ENCODE measurements around the gene TRIL. TPM values are rescaled to one million over a fixed set of nuclear protein-coding genes. Genes with fewer than 3 reads are reported as not detected.
A peak's percentile ranks its signal among the peaks of the same experiment; 100 is the strongest.

Gene TRIL
- total RNA-seq, 1 donor from 2014 or later = 0.75 TPM

DNA sequence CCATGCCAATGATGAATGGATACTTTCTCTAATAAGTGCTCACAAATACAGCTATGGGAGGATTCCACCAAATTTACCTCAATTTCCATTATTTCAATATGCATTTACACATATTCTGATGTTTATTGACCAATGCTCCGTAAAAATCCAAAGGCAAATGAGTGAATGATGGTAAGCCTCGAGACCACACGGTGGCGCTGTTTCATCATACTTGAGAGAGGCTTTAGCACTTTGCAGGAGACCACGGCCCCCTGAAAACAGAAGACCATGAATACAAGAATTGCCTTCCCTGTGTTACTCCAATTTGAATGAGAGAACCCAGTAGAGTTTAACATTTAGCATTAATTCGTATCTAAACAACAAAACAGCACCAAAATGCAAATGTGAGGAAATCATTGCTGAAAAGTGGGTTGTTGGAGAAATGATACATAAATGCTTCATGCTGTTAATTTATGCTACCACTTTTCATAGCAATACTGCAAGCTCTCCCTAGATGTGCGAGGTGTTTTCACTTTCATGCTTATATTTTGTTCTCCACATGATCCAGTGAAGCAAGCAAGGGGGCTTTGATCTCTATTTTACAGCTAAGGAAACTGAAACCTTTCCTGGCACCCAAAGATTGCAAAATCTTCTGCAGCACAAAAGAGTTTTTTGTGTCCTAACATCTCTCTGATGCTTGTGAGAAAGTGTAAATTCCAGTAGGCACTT lies 35.4 kb downstream of the TRIL start:
- H3K27me3 ChIP-seq (ENCODE audit: control insufficient read depth, insufficient read depth, low read length) = no peaks in the 10 kb centered on the region
- TF ChIP-seq, protein P1, sequence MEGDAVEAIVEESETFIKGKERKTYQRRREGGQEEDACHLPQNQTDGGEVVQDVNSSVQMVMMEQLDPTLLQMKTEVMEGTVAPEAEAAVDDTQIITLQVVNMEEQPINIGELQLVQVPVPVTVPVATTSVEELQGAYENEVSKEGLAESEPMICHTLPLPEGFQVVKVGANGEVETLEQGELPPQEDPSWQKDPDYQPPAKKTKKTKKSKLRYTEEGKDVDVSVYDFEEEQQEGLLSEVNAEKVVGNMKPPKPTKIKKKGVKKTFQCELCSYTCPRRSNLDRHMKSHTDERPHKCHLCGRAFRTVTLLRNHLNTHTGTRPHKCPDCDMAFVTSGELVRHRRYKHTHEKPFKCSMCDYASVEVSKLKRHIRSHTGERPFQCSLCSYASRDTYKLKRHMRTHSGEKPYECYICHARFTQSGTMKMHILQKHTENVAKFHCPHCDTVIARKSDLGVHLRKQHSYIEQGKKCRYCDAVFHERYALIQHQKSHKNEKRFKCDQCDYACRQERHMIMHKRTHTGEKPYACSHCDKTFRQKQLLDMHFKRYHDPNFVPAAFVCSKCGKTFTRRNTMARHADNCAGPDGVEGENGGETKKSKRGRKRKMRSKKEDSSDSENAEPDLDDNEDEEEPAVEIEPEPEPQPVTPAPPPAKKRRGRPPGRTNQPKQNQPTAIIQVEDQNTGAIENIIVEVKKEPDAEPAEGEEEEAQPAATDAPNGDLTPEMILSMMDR (IDR thresholded peaks at IDR 0.05; ENCODE audit: insufficient read depth, low read length, poor library complexity, severe bottlenecking) = peak; percentile 68

DNA sequence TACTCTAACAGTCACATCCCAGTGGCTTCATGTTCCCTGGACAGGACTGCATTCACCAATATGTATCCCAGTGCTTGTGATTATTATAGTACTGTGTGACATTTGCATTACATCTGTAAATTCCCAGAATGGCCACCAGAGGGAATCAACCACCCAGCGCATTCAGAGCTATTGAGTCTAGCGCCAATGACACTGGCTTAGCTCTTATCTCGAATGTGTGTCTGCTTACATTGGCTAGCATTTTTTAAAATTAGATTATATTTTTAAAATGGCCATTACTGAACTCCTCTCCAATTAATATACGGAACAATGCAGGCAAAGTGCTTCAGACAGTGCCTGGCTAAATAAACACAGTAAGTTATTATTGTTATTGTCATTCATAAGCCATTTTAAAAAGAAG lies 36.3 kb downstream of the TRIL start:
- H3K4me3 ChIP-seq (ENCODE audit: low read depth, low read length) = no peak overlapping the region
- DNase-seq (ENCODE audit: low read depth) = peak; percentile 21
- no peaks in the 10 kb centered on the region for H3K27me3 ChIP-seq (ENCODE audit: control insufficient read depth, insufficient read depth, low read length)
- no peaks in the 10 kb centered on the region for H3K36me3 ChIP-seq (ENCODE audit: control insufficient read depth, insufficient read depth, low read length)
- TF ChIP-seq, protein P1 (IDR thresholded peaks at IDR 0.05; ENCODE audit: insufficient read depth, low read length, poor library complexity, severe bottlenecking) = peak; percentile 79

More for the DNA sequence above, 35.4 kb downstream of the TRIL start:
- Histone ChIP-seq H3K4me3 (ENCODE audit: low read depth, low read length) (no peak overlapping the region), H3K36me3 (ENCODE audit: control insufficient read depth, insufficient read depth, low read length) (no peaks in the 10 kb centered on the region)
- DNase-seq (ENCODE audit: low read depth) = peak; percentile 34

DNA sequence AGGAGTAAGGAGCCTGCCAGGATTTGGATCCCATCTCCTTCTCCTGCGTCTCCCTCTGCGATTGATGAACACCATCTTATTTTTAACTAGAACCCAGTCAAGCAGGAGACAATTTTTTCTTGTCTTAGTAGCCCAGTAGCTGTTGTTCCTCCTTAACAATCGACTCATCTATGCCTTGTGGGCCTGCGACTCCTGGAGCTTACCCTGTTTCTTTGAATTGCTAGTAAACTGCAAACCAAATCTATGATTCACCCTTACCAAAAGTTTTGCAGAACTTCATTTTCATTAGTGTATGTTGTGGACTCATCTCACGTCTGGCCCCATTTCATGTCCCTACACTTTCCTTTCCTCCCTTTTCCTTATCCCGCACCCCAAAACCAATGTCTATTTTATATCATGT lies 37.7 kb downstream of the TRIL start:
- no peak for DNase-seq (ENCODE audit: low read depth)

DNA sequence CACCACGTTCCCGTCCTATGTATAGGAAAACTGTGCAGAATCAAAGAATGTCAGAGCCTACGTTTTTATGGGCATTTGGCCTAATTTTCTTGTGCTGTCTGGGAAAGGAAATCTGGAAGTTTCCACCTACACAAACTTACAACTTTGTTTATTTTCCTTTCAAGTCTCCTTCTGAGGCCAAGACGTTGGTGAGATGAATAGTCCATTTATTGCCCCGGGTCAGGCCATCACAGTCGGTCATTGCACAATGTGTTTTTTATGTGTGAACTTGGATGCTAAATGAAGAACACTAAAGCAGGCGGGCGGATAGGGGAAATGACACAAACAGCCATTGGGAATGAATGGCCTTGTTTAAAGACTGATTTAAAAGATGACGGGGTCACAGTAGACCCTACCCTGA lies 38.6 kb downstream of the TRIL start:
- Histone ChIP-seq H3K4me3 (ENCODE audit: low read depth, low read length) (no peak overlapping the region), H3K27me3 (ENCODE audit: control insufficient read depth, insufficient read depth, low read length) (no peaks in the 10 kb centered on the region), H3K36me3 (ENCODE audit: control insufficient read depth, insufficient read depth, low read length) (no peaks in the 10 kb centered on the region)
- no peak for DNase-seq (ENCODE audit: low read depth)
- TF ChIP-seq, protein P1 (IDR thresholded peaks at IDR 0.05; ENCODE audit: insufficient read depth, low read length, poor library complexity, severe bottlenecking) = no peak

More for the DNA sequence above, 37.7 kb downstream of the TRIL start:
- no peak overlapping the region for H3K4me3 ChIP-seq (ENCODE audit: low read depth, low read length)
- no peaks in the 10 kb centered on the region for H3K36me3 ChIP-seq (ENCODE audit: control insufficient read depth, insufficient read depth, low read length)
- H3K27me3 ChIP-seq (ENCODE audit: control insufficient read depth, insufficient read depth, low read length) = no peaks in the 10 kb centered on the region
- TF ChIP-seq, protein P1 (IDR thresholded peaks at IDR 0.05; ENCODE audit: insufficient read depth, low read length, poor library complexity, severe bottlenecking) = no peak

DNA sequence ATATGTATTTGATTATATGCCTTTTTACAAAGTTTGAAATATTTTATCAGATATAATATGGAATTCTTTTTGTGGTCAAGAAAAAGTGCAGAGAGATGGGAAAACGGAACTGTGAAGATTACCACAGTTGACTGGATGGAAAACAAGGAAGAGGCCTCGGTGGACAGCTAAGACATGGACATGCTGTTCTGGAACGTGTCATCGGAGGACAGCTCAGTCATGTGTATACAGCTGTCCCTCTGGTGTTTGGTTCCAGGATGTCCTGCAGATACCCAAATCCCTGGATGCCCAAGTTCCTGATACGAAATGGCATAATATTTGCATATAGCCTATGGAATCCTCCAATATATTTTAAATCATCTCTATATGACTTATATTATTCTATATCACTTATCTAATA lies 49.4 kb downstream of the TRIL start:
- Histone ChIP-seq H3K4me3 (ENCODE audit: low read depth, low read length) (no peak overlapping the region), H3K36me3 (ENCODE audit: control insufficient read depth, insufficient read depth, low read length) (no peaks in the 10 kb centered on the region), H3K27me3 (ENCODE audit: control insufficient read depth, insufficient read depth, low read length) (no peaks in the 10 kb centered on the region)
- DNase-seq (ENCODE audit: low read depth) = no peak
- TF ChIP-seq, protein P1 (IDR thresholded peaks at IDR 0.05; ENCODE audit: insufficient read depth, low read length, poor library complexity, severe bottlenecking) = no peak

DNA sequence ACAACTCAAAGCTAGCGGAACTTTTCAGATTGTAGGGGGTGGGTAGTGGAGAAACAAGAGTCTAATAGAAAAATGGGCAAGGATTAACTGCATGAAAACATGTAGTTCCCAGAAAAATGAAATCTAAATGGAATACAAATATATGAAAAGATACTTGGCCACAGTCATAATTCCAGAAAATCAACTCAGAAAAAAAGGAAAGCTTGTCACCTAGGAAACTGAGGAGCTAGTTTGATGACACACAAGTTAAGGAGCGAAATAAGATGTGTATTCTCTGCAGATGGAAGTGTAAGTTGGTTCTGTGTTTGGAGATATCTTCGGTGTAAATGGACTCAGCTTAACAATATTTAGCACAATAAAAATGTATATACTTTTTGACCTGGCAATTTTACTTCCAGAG lies 52.7 kb downstream of the TRIL start:
- TF ChIP-seq, protein P1 (IDR thresholded peaks at IDR 0.05; ENCODE audit: insufficient read depth, low read length, poor library complexity, severe bottlenecking) = no peak
- no peaks in the 10 kb centered on the region for H3K36me3 ChIP-seq (ENCODE audit: control insufficient read depth, insufficient read depth, low read length)
- no peak for DNase-seq (ENCODE audit: low read depth)
- H3K27me3 ChIP-seq (ENCODE audit: control insufficient read depth, insufficient read depth, low read length) = no peaks in the 10 kb centered on the region
- no peak overlapping the region for H3K4me3 ChIP-seq (ENCODE audit: low read depth, low read length)

Data from kidney epithelial cell (primary cell).